Fibroblast of lung (primary cell): ENCODE results near the gene BOD1L2.

Experiments
- EZH2 ChIP-seq: IDR thresholded peaks from 2 replicates; pipeline ENCODE4 v1.5.1; 2012; ENCODE audit warnings: low read length, control low read depth, mild to moderate bottlenecking; ENCODE audit errors: missing control alignments
- TF ChIP-seq, protein P1 (sequence below), 2 donors: IDR thresholded peaks in 1 of 2; conservative IDR thresholded peaks in 1 of 2; 1 replicate in 1 of 2; 2 replicates in 1 of 2; pipeline ENCODE4 v1.5.1; 2011 to 2012; ENCODE audit warnings: low read length in 2 of 2, control low read depth in 1 of 2, inconsistent platforms in 1 of 2, low read depth in 1 of 2, mild to moderate bottlenecking in 1 of 2

GRCh38 chr18:57195341-57195740 is 48.5 kb downstream of the BOD1L2 start:
- TF ChIP-seq, protein P1, sequence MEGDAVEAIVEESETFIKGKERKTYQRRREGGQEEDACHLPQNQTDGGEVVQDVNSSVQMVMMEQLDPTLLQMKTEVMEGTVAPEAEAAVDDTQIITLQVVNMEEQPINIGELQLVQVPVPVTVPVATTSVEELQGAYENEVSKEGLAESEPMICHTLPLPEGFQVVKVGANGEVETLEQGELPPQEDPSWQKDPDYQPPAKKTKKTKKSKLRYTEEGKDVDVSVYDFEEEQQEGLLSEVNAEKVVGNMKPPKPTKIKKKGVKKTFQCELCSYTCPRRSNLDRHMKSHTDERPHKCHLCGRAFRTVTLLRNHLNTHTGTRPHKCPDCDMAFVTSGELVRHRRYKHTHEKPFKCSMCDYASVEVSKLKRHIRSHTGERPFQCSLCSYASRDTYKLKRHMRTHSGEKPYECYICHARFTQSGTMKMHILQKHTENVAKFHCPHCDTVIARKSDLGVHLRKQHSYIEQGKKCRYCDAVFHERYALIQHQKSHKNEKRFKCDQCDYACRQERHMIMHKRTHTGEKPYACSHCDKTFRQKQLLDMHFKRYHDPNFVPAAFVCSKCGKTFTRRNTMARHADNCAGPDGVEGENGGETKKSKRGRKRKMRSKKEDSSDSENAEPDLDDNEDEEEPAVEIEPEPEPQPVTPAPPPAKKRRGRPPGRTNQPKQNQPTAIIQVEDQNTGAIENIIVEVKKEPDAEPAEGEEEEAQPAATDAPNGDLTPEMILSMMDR (conservative IDR thresholded peaks at IDR 0.05 in 1 of 2, IDR thresholded peaks at IDR 0.05 in 1 of 2; ENCODE audit: low read depth in 1 of 2, low read length in 2 of 2) = no peak
- TF ChIP-seq EZH2 = no peak
